GM12878 (cell line): ENCODE data around the gene SESN1. TPM values are rescaled to one million over a fixed set of nuclear protein-coding genes. Genes with fewer than 3 reads are reported as not detected.

Source experiments
- BHLHE40 ChIP-seq, 2 experiments: fragments of 450-650 bp in 1 of 2; IDR thresholded peaks; 2 replicates each; pipeline ENCODE4 v1.6.1; 2011 to 2017; ENCODE audit warnings: low read depth in 2 of 2, borderline replicate concordance in 1 of 2, improper control_type of control experiment in 1 of 2, low read length in 1 of 2, mild to moderate bottlenecking in 1 of 2
- BRCA1 ChIP-seq: IDR thresholded peaks from 2 replicates; pipeline ENCODE4 v1.6.1; 2011; ENCODE audit warnings: low read depth, low read length, improper control_type of control experiment
- CEBPB ChIP-seq, 2 experiments: fragments of 150-350 bp in 1 of 2; IDR thresholded peaks; 2 replicates each; pipeline ENCODE4 v1.6.1; 2012 to 2014; ENCODE audit warnings: low read depth in 2 of 2, low read length in 2 of 2, borderline replicate concordance in 1 of 2, inconsistent platforms in 1 of 2
- FOS ChIP-seq: IDR thresholded peaks from 3 replicates; pipeline ENCODE4 v1.6.1; 2011; ENCODE audit warnings: borderline replicate concordance; ENCODE audit not compliant: insufficient read length; ENCODE audit errors: extremely low read depth
- JUND ChIP-seq: IDR thresholded peaks from 2 replicates; pipeline ENCODE4 v1.6.1; 2012; ENCODE audit warnings: low read depth, mild to moderate bottlenecking, low read length, improper control_type of control experiment, moderate library complexity
- MTA2 ChIP-seq: fragments of 450-650 bp; IDR thresholded peaks from 2 replicates; pipeline ENCODE4 v1.6.1; 2016; ENCODE audit warnings: low read depth, mild to moderate bottlenecking, moderate library complexity
- MYC ChIP-seq: IDR thresholded peaks from 2 replicates; pipeline ENCODE4 v1.6.1; 2011; ENCODE audit warnings: mild to moderate bottlenecking, low read length, moderate library complexity, inconsistent platforms; ENCODE audit not compliant: insufficient read depth, insufficient replicate concordance, insufficient read length, severe bottlenecking
- NFIC ChIP-seq: IDR thresholded peaks from 2 replicates; pipeline ENCODE4 v1.6.1; 2012; ENCODE audit warnings: low read depth, mild to moderate bottlenecking, inconsistent platforms, low read length, moderate library complexity
- NFYB ChIP-seq: IDR thresholded peaks from 2 replicates; pipeline ENCODE4 v1.6.1; 2011; ENCODE audit warnings: low read depth, mild to moderate bottlenecking, low read length, improper control_type of control experiment, moderate library complexity; ENCODE audit not compliant: insufficient read depth
- NRF1 ChIP-seq: conservative IDR thresholded peaks from 2 replicates; pipeline ENCODE4 v1.6.1; 2011; ENCODE audit warnings: mild to moderate bottlenecking, low read depth, low read length, improper control_type of control experiment
- POLR2AphosphoS2 ChIP-seq: IDR thresholded peaks from 2 replicates; pipeline ENCODE4 v1.6.1; 2011; ENCODE audit warnings: low read depth, mild to moderate bottlenecking, low read length, improper control_type of control experiment, moderate library complexity
- RAD21 ChIP-seq: IDR thresholded peaks from 2 replicates; pipeline ENCODE4 v1.6.1; 2011; ENCODE audit warnings: mild to moderate bottlenecking, low read depth, low read length, moderate library complexity; ENCODE audit not compliant: insufficient read depth
- RAD51 ChIP-seq: fragments of 450-650 bp; IDR thresholded peaks from 2 replicates; pipeline ENCODE4 v1.6.1; 2016; ENCODE audit warnings: moderate library complexity, mild to moderate bottlenecking, inconsistent platforms
- RB1 ChIP-seq: fragments of 450-650 bp; formaldehyde crosslinking; IDR thresholded peaks from 2 replicates; pipeline ENCODE4 v1.6.1; 2017; ENCODE audit warnings: mild to moderate bottlenecking, borderline replicate concordance
- RFX5 ChIP-seq: IDR thresholded peaks from 2 replicates; pipeline ENCODE4 v1.6.1; 2011; ENCODE audit warnings: low read depth, low read length, improper control_type of control experiment
- SMAD5 ChIP-seq: IDR thresholded peaks from 2 replicates; pipeline ENCODE4 v1.6.1; 2016; ENCODE audit warnings: antibody characterized with exemption, low read depth
- SREBF1 ChIP-seq: IDR thresholded peaks from 2 replicates; pipeline ENCODE4 v1.6.1; 2012; ENCODE audit warnings: mild to moderate bottlenecking, low read length
- ZNF217 ChIP-seq: fragments of 450-650 bp; IDR thresholded peaks from 2 replicates; pipeline ENCODE4 v1.6.1; 2017; ENCODE audit warnings: antibody characterized with exemption, mild to moderate bottlenecking
- polyA plus RNA-seq, 11 experiments: library from polyadenylated mRNA; depleted of rRNA in 4 of 11; unstranded in 6 of 11; stranded (reverse) in 5 of 11; fragments of >200 nt; fragmentation: Nextera tagmentation in 4 of 11; fragmentation: Illumina TruSeq in 1 of 11; extraction: Ambion mirVana in 4 of 11; extraction: Trizol in 1 of 11; gene quantifications; 1 replicate in 1 of 11; 2 replicates in 10 of 11; pipeline versions ENCODE4 v1.2.1 to v1.2.3, GENCODE V29; 2011 to 2016; ENCODE audit warnings: inconsistent platforms in 2 of 11, missing spikeins in 2 of 11, low read depth in 1 of 11
- total RNA-seq, 4 experiments: library from RNA; depleted of rRNA in 3 of 4; stranded (reverse); fragments of >200 nt in 3 of 4; fragmentation: Illumina TruSeq in 1 of 4; extraction: Trizol in 1 of 4; gene quantifications; 2 replicates each; pipeline versions ENCODE4 v1.2.1 to v1.2.3, GENCODE V29; 2013 to 2021
- TF ChIP-seq, protein P1 (sequence below): fragments of 450-650 bp; IDR thresholded peaks from 2 replicates; pipeline ENCODE4 v1.6.1; 2017; ENCODE audit warnings: mild to moderate bottlenecking, moderate library complexity
- TF ChIP-seq, protein P2 (sequence below): fragments of 450-650 bp; IDR thresholded peaks from 2 replicates; pipeline ENCODE4 v1.6.1; 2017; ENCODE audit warnings: low read depth, mild to moderate bottlenecking, moderate library complexity
- TF ChIP-seq, protein P3 (sequence below): IDR thresholded peaks from 2 replicates; pipeline ENCODE4 v1.6.1; 2012; ENCODE audit warnings: mild to moderate bottlenecking, low read depth, low read length

The SESN1 gene
- total and polyA plus RNA-seq, 10 of the 15 experiments (the other 5 are each of a cell fraction or from before 2014, with no cell fraction given) = 1.3 to 13.0 (median 3.3) TPM

DNA sequence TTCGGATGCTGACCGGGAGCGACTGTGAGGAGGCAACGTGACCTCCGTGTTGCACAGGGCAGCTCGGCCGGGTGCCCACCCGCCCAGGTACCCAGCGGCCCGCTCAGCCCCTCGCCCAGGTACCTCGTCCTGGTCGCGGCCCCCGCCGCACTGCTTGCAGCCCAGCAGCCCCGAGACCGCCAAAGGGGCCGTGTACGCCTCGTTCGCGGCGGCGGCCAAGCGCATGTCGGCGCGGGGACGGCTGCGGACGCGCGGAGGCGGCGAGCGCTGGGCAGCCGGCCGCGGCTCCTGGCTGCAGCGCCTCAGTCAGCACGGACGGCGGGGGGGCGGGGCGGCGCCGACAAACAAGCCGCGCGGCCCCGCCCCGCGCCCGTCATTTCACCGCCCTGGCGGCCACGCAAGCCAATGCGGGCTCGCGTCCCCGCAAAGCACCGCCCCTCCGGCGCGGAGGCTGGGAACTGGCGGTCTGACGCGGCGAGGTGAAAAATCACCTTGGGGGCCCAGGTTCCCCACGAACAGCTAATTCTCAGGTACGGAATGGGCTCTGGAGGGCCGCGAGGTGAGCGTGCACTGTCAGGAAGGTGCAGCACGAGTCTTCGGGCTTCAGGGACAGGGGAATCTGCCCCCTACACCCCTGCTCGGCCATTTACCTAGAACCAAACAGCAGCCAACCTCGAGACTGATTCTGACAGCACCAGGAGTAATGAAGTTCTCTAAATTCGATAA, 85.2 kb downstream of the SESN1 start (continued):
- TF ChIP-seq MTA2 (no peak), FOS (no peak), ZNF217 (no peak), SREBF1 (no peak), RB1 (0 out of 2 replicates have a peak, but pooled peaks have one; percentile 31), NFYB (peak; percentile 52; the same call in 1 of the 2 replicates), BHLHE40 (IDR thresholded peaks at IDR 0.05; ENCODE audit: borderline replicate concordance in 1 of 2, low read depth in 2 of 2, low read length in 1 of 2) (peak in 1 of 2 experiments; percentile 68; a peak in 2 of 4 replicates), JUND (no peak), SMAD5 (no peak), MYC (no peak), POLR2AphosphoS2 (no peak), BRCA1 (no peak), NRF1 (no peak), RFX5 (no peak), RAD21 (no peak), NFIC (no peak), RAD51 (no peak), CEBPB (IDR thresholded peaks at IDR 0.05; ENCODE audit: borderline replicate concordance in 1 of 2, low read depth in 2 of 2, low read length in 2 of 2) (no peak)
- TF ChIP-seq, protein P1, sequence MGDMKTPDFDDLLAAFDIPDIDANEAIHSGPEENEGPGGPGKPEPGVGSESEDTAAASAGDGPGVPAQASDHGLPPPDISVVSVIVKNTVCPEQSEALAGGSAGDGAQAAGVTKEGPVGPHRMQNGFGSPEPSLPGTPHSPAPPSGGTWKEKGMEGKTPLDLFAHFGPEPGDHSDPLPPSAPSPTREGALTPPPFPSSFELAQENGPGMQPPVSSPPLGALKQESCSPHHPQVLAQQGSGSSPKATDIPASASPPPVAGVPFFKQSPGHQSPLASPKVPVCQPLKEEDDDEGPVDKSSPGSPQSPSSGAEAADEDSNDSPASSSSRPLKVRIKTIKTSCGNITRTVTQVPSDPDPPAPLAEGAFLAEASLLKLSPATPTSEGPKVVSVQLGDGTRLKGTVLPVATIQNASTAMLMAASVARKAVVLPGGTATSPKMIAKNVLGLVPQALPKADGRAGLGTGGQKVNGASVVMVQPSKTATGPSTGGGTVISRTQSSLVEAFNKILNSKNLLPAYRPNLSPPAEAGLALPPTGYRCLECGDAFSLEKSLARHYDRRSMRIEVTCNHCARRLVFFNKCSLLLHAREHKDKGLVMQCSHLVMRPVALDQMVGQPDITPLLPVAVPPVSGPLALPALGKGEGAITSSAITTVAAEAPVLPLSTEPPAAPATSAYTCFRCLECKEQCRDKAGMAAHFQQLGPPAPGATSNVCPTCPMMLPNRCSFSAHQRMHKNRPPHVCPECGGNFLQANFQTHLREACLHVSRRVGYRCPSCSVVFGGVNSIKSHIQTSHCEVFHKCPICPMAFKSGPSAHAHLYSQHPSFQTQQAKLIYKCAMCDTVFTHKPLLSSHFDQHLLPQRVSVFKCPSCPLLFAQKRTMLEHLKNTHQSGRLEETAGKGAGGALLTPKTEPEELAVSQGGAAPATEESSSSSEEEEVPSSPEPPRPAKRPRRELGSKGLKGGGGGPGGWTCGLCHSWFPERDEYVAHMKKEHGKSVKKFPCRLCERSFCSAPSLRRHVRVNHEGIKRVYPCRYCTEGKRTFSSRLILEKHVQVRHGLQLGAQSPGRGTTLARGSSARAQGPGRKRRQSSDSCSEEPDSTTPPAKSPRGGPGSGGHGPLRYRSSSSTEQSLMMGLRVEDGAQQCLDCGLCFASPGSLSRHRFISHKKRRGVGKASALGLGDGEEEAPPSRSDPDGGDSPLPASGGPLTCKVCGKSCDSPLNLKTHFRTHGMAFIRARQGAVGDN = 0 out of 2 replicates have a peak, but pooled peaks have one; percentile 26
- TF ChIP-seq, protein P2, sequence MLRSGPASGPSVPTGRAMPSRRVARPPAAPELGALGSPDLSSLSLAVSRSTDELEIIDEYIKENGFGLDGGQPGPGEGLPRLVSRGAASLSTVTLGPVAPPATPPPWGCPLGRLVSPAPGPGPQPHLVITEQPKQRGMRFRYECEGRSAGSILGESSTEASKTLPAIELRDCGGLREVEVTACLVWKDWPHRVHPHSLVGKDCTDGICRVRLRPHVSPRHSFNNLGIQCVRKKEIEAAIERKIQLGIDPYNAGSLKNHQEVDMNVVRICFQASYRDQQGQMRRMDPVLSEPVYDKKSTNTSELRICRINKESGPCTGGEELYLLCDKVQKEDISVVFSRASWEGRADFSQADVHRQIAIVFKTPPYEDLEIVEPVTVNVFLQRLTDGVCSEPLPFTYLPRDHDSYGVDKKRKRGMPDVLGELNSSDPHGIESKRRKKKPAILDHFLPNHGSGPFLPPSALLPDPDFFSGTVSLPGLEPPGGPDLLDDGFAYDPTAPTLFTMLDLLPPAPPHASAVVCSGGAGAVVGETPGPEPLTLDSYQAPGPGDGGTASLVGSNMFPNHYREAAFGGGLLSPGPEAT = no peak
- TF ChIP-seq, protein P3, sequence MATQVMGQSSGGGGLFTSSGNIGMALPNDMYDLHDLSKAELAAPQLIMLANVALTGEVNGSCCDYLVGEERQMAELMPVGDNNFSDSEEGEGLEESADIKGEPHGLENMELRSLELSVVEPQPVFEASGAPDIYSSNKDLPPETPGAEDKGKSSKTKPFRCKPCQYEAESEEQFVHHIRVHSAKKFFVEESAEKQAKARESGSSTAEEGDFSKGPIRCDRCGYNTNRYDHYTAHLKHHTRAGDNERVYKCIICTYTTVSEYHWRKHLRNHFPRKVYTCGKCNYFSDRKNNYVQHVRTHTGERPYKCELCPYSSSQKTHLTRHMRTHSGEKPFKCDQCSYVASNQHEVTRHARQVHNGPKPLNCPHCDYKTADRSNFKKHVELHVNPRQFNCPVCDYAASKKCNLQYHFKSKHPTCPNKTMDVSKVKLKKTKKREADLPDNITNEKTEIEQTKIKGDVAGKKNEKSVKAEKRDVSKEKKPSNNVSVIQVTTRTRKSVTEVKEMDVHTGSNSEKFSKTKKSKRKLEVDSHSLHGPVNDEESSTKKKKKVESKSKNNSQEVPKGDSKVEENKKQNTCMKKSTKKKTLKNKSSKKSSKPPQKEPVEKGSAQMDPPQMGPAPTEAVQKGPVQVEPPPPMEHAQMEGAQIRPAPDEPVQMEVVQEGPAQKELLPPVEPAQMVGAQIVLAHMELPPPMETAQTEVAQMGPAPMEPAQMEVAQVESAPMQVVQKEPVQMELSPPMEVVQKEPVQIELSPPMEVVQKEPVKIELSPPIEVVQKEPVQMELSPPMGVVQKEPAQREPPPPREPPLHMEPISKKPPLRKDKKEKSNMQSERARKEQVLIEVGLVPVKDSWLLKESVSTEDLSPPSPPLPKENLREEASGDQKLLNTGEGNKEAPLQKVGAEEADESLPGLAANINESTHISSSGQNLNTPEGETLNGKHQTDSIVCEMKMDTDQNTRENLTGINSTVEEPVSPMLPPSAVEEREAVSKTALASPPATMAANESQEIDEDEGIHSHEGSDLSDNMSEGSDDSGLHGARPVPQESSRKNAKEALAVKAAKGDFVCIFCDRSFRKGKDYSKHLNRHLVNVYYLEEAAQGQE = no peak
